Parathyroid adenoma (tissue), 2 donors: ENCODE measurements around the gene SCN4B.

ENCODE experiments used
- H2AFZ ChIP-seq: fragments of 300-600 bp; sonication (generic); one replicate; pipeline ENCODE4 v1.7.0; 2017; ENCODE audit warnings: antibody characterized with exemption, mild to moderate bottlenecking
- H3K27ac ChIP-seq: fragments of 300-600 bp; sonication (generic); one replicate; pipeline ENCODE4 v1.7.0; 2017
- H3K27me3 ChIP-seq: fragments of 300-600 bp; sonication (generic); one replicate; pipeline ENCODE4 v1.7.0; 2017; ENCODE audit warnings: low read length; ENCODE audit not compliant: control insufficient read depth, insufficient read depth
- H3K36me3 ChIP-seq: fragments of 300-600 bp; sonication (generic); one replicate; pipeline ENCODE4 v1.7.0; 2017; ENCODE audit warnings: low read length; ENCODE audit not compliant: control insufficient read depth, insufficient read depth
- H3K4me1 ChIP-seq: fragments of 300-600 bp; sonication (generic); one replicate; pipeline ENCODE4 v1.7.0; 2017; ENCODE audit warnings: control low read depth
- H3K4me2 ChIP-seq: fragments of 300-600 bp; sonication (generic); one replicate; pipeline ENCODE4 v1.7.0; 2017; ENCODE audit warnings: low read length
- H3K4me3 ChIP-seq: fragments of 300-600 bp; sonication (generic); one replicate; pipeline ENCODE4 v1.7.0; 2017; ENCODE audit warnings: low read depth, low read length
- H3K79me2 ChIP-seq: fragments of 300-600 bp; sonication (generic); one replicate; pipeline ENCODE4 v1.7.0; 2017; ENCODE audit warnings: control low read depth
- H3K9ac ChIP-seq: fragments of 300-600 bp; sonication (generic); one replicate; pipeline ENCODE4 v1.7.0; 2017; ENCODE audit warnings: mild to moderate bottlenecking
- H3K9me3 ChIP-seq: fragments of 300-600 bp; sonication (generic); one replicate; pipeline ENCODE4 v1.7.0; 2017; ENCODE audit warnings: low read length; ENCODE audit not compliant: control insufficient read depth
- TF ChIP-seq, protein P1 (sequence below): fragments of 300-600 bp; sonication (generic); IDR thresholded peaks from one replicate; pipeline ENCODE4 v1.7.0; 2017; ENCODE audit warnings: antibody characterized with exemption, mild to moderate bottlenecking
- donor health status: primary hyperparathyroidism.

SCN4B gene

DNA sequence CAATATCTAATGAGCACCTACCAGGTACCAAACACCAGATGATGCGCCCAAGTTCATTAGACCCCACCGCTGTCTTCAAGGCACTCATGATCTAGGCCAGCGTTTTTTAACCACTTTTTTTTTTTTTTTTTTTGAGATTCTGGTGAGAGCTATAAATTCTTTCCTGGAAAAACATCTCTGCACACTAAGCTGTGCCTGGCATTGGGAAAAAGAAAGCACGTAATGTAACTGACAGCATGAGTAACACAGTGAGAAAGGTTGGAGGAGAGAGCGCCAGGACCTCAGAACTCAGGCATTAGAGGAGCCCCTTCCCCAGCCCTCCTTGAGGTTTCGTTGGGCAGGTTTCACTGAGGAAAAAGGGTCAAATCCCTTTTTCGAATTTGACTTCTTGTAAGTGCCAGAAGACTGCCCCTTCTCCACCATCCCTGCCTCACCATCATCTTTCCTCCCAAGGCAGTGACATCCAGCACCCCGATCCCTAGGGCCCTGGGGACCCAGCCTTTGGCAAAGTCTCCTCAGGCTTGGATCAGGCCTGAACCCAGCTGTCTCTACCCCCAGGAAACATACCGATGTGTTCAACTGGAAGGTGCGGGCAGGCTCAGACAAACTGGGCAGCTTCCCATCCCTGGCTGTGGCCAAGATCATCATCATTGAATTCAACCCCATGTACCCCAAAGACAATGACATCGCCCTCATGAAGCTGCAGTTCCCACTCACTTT is 39.8 kb downstream of the SCN4B start:
- no peaks in the 10 kb centered on the region for H3K9me3 ChIP-seq
- no peaks in the 10 kb centered on the region for H3K27me3 ChIP-seq
- no peak overlapping the region for H2AFZ ChIP-seq
- no peaks in the 10 kb centered on the region for H3K79me2 ChIP-seq
- H3K4me2 ChIP-seq: no peak overlapping the region
- TF ChIP-seq, protein P1, sequence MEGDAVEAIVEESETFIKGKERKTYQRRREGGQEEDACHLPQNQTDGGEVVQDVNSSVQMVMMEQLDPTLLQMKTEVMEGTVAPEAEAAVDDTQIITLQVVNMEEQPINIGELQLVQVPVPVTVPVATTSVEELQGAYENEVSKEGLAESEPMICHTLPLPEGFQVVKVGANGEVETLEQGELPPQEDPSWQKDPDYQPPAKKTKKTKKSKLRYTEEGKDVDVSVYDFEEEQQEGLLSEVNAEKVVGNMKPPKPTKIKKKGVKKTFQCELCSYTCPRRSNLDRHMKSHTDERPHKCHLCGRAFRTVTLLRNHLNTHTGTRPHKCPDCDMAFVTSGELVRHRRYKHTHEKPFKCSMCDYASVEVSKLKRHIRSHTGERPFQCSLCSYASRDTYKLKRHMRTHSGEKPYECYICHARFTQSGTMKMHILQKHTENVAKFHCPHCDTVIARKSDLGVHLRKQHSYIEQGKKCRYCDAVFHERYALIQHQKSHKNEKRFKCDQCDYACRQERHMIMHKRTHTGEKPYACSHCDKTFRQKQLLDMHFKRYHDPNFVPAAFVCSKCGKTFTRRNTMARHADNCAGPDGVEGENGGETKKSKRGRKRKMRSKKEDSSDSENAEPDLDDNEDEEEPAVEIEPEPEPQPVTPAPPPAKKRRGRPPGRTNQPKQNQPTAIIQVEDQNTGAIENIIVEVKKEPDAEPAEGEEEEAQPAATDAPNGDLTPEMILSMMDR: no peak
- H3K4me3 ChIP-seq: no peak overlapping the region
- H3K4me1 ChIP-seq: no peaks in the 10 kb centered on the region
- H3K36me3 ChIP-seq: no peaks in the 10 kb centered on the region
- no peak overlapping the region for H3K9ac ChIP-seq
- no peak overlapping the region for H3K27ac ChIP-seq

DNA sequence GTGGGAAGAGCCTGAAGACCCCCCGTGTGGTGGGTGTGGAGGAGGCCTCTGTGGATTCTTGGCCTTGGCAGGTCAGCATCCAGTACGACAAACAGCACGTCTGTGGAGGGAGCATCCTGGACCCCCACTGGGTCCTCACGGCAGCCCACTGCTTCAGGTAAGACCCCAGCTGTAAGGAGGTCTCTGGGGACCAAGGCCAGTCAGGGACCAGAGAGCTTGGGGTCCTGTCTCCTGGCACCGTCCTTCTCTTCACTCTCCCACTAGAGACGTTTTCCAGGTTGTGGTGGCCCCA is 40.9 kb downstream of the SCN4B start:
- Histone ChIP-seq H3K4me1 (no peaks in the 10 kb centered on the region), H3K27ac (no peak overlapping the region), H3K27me3 (no peaks in the 10 kb centered on the region), H2AFZ (no peak overlapping the region), H3K9ac (no peak overlapping the region), H3K4me2 (no peak overlapping the region), H3K4me3 (no peak overlapping the region), H3K79me2 (no peaks in the 10 kb centered on the region), H3K36me3 (no peaks in the 10 kb centered on the region), H3K9me3 (no peaks in the 10 kb centered on the region)
- TF ChIP-seq, protein P1: no peak

GRCh38 chr11:118111019-118111743 is 41.4 kb downstream of the SCN4B start:
- Histone ChIP-seq H3K27me3 (no peaks in the 10 kb centered on the region), H3K4me1 (no peaks in the 10 kb centered on the region), H3K9ac (no peak overlapping the region), H3K79me2 (no peaks in the 10 kb centered on the region), H2AFZ (no peak overlapping the region), H3K4me2 (no peak overlapping the region), H3K4me3 (no peak overlapping the region), H3K36me3 (no peaks in the 10 kb centered on the region), H3K27ac (no peak overlapping the region), H3K9me3 (no peaks in the 10 kb centered on the region)
- TF ChIP-seq, protein P1: no peak

DNA sequence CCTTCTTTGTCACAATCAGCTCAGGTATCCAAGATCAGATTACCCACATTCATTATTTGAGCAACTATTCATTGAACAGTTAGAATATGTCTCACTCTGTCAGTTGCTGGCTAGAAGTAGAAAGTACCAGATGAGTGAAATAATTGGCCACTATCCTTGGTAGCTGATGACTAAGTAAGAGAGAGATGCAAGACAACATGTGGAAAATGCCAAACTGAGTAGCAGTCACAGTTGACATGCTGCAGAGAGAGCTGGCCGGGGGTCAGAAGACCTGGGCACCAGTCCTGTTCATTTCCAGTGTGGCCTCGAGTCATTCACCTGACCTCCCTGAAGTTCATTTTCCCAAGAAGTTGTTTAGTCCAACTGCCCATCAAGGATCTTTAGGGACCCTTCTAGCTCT is 43.4 kb downstream of the SCN4B start:
- Histone ChIP-seq H3K4me2 (no peak overlapping the region), H3K4me3 (no peak overlapping the region), H3K9ac (no peak overlapping the region), H3K27ac (no peak overlapping the region), H3K4me1 (no peaks in the 10 kb centered on the region), H3K27me3 (no peaks in the 10 kb centered on the region), H3K9me3 (no peaks in the 10 kb centered on the region), H2AFZ (no peak overlapping the region), H3K36me3 (no peaks in the 10 kb centered on the region), H3K79me2 (no peaks in the 10 kb centered on the region)
- TF ChIP-seq, protein P1: no peak

GRCh38 chr11:118108513-118108912 is 44.1 kb downstream of the SCN4B start:
- no peaks in the 10 kb centered on the region for H3K36me3 ChIP-seq
- no peak overlapping the region for H3K27ac ChIP-seq
- H3K9me3 ChIP-seq: no peaks in the 10 kb centered on the region
- TF ChIP-seq, protein P1: no peak
- H3K9ac ChIP-seq: no peak overlapping the region
- H3K4me1 ChIP-seq: no peaks in the 10 kb centered on the region
- H3K4me2 ChIP-seq: no peak overlapping the region
- H2AFZ ChIP-seq: no peak overlapping the region
- no peak overlapping the region for H3K4me3 ChIP-seq
- H3K27me3 ChIP-seq: no peaks in the 10 kb centered on the region
- no peaks in the 10 kb centered on the region for H3K79me2 ChIP-seq
